Progenitor cell of endocrine pancreas (in vitro differentiated cells): ENCODE measurements around the gene OXSR1. TPM values are rescaled to one million over a fixed set of nuclear protein-coding genes. Genes with fewer than 3 reads are reported as not detected.

Experiments
- DNase-seq: peaks from one replicate; pipeline ENCODE4 v3.0.0; 2021; ENCODE audit warnings: low spot score; ENCODE audit not compliant: unreplicated experiment
- H3K27ac Mint-ChIP-seq: 2 replicates; pipeline ENCODE4 v1.8.0; 2021; ENCODE audit warnings: mild to moderate bottlenecking, moderate library complexity, mixed read lengths
- H3K27me3 Mint-ChIP-seq: 2 replicates; pipeline ENCODE4 v1.8.0; 2021; ENCODE audit warnings: mixed read lengths
- H3K36me3 Mint-ChIP-seq: 2 replicates; pipeline ENCODE4 v1.8.0; 2022; ENCODE audit warnings: mixed read lengths; ENCODE audit not compliant: insufficient read depth
- H3K4me1 Mint-ChIP-seq: 2 replicates; pipeline ENCODE4 v1.8.0; 2021; ENCODE audit warnings: low read depth, mixed read lengths
- H3K4me3 Mint-ChIP-seq: 2 replicates; pipeline ENCODE4 v1.8.0; 2021; ENCODE audit warnings: low read depth, mild to moderate bottlenecking, moderate library complexity, mixed read lengths
- H3K9me3 Mint-ChIP-seq: 2 replicates; pipeline ENCODE4 v1.8.0; 2021; ENCODE audit warnings: low read depth, mixed read lengths
- CTCF ChIP-seq: fragments of 200-600 bp; sonication (generic); IDR thresholded peaks from one replicate; pipeline ENCODE4 v1.5.0; 2021; ENCODE audit warnings: antibody characterized with exemption, mild to moderate bottlenecking; ENCODE audit not compliant: unreplicated experiment
- total RNA-seq: library from RNA; stranded (reverse); gene quantifications from 2 replicates; pipeline ENCODE4 v1.2.1, GENCODE V29; 2021

OXSR1 gene
- total RNA-seq, 1 donor from 2014 or later, result 55.5 TPM

- no peak for DNase-seq
- H3K4me3 Mint-ChIP-seq, result no peak overlapping the region
- no peaks in the 10 kb centered on the region for H3K4me1 Mint-ChIP-seq
- H3K36me3 Mint-ChIP-seq, result peaks cover 20% of the 10 kb centered on the region
- no peaks in the 10 kb centered on the region for H3K9me3 Mint-ChIP-seq
- no peaks in the 10 kb centered on the region for H3K27me3 Mint-ChIP-seq
- no peak overlapping the region for H3K27ac Mint-ChIP-seq
- no peak for TF ChIP-seq CTCF
These were observed 38.4 kb downstream of the OXSR1 start for GRCh38 chr3:38203690-38204089.

GRCh38 chr3:38204599-38205471 is 39.5 kb downstream of the OXSR1 start:
- Mint-ChIP-seq H3K4me3 (no peak overlapping the region), H3K36me3 (peaks cover 19% of the 10 kb centered on the region)

GRCh38 chr3:38205472-38205805 is 40.1 kb downstream of the OXSR1 start:
- no peak for DNase-seq
- Mint-ChIP-seq H3K4me1 (peaks cover 3% of the 10 kb centered on the region), H3K27ac (no peak overlapping the region), H3K9me3 (no peaks in the 10 kb centered on the region), H3K27me3 (no peaks in the 10 kb centered on the region), H3K4me3 (no peak overlapping the region), H3K36me3 (peaks cover 19% of the 10 kb centered on the region)
- TF ChIP-seq CTCF, result no peak

More at GRCh38 chr3:38204599-38205471, 39.5 kb downstream of the OXSR1 start:
- DNase-seq, result no peak
- Mint-ChIP-seq H3K27ac (peak overlapping the region; percentile 31), H3K4me1 (peaks cover 1% of the 10 kb centered on the region), H3K9me3 (no peaks in the 10 kb centered on the region), H3K27me3 (no peaks in the 10 kb centered on the region)
- no peak for TF ChIP-seq CTCF

GRCh38 chr3:38207254-38208003 is 42.1 kb downstream of the OXSR1 start:
- TF ChIP-seq CTCF, result no peak
- peaks cover 14% of the 10 kb centered on the region for H3K36me3 Mint-ChIP-seq
- peaks cover 9% of the 10 kb centered on the region for H3K4me1 Mint-ChIP-seq
- no peak overlapping the region for H3K27ac Mint-ChIP-seq
- H3K9me3 Mint-ChIP-seq, result no peaks in the 10 kb centered on the region
- DNase-seq, result no peak
- no peak overlapping the region for H3K4me3 Mint-ChIP-seq
- no peaks in the 10 kb centered on the region for H3K27me3 Mint-ChIP-seq

- no peak for TF ChIP-seq CTCF
- DNase-seq, result no peak
- H3K9me3 Mint-ChIP-seq, result no peaks in the 10 kb centered on the region
- no peak overlapping the region for H3K27ac Mint-ChIP-seq
- H3K4me3 Mint-ChIP-seq, result no peak overlapping the region
- H3K36me3 Mint-ChIP-seq, result peaks cover 11% of the 10 kb centered on the region
- no peaks in the 10 kb centered on the region for H3K27me3 Mint-ChIP-seq
- H3K4me1 Mint-ChIP-seq, result peaks cover 17% of the 10 kb centered on the region
These were observed 44.9 kb downstream of the OXSR1 start for GRCh38 chr3:38210141-38210757.
